22Rv1 (cell line): ENCODE data around the gene NKG7.

Source experiments
- ZFX ChIP-seq: fragments of 450-650 bp; IDR thresholded peaks from 2 replicates; pipeline ENCODE4 v1.6.1; 2017; ENCODE audit warnings: antibody characterized with exemption, borderline replicate concordance
- TF ChIP-seq, protein P1 (sequence below): fragments of 450-650 bp; IDR thresholded peaks from 2 replicates; pipeline ENCODE4 v1.5.1; 2017; ENCODE audit warnings: mild to moderate bottlenecking

DNA sequence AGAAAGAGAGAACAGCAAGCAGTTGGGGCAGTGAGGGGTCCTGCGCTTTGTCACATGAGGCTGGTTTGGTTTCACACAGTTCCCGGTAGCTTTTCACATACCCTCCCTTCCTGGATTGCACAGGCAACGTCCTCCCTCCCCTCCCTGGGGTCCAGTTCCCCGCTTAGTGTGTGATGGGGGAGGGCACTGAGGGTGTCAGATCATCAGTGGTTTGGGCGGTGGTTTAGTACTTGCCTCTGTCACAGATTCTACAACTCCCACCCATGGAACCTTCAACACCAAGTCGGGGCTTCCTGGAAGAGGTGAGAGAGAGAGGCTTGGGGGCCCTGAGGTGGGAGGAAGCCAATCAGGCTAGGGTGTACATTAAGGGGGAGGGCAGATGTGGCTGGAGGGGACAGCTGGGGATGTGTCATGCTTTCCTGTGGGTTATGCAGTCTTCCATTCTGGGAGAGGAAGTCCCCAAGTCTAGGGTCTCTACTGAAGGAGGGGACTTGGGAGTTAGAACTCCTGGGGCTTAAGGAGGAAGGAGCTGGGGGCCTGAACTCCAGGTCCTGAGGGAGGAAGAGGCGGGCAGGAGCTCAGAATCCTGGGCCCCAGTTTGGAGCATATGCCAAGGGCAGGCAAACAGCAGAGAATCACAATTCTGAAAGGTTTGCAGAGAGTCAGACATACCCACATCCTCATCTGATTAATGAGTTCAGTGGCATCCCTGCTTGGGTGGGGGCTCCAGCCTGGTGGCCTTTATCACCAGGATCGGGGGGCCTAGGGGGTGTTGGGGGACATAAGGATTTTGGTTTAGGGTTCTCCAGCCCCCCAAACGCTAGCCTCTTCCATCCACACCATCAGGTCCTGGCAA is at the start of gene NKG7:
- TF ChIP-seq, protein P1, sequence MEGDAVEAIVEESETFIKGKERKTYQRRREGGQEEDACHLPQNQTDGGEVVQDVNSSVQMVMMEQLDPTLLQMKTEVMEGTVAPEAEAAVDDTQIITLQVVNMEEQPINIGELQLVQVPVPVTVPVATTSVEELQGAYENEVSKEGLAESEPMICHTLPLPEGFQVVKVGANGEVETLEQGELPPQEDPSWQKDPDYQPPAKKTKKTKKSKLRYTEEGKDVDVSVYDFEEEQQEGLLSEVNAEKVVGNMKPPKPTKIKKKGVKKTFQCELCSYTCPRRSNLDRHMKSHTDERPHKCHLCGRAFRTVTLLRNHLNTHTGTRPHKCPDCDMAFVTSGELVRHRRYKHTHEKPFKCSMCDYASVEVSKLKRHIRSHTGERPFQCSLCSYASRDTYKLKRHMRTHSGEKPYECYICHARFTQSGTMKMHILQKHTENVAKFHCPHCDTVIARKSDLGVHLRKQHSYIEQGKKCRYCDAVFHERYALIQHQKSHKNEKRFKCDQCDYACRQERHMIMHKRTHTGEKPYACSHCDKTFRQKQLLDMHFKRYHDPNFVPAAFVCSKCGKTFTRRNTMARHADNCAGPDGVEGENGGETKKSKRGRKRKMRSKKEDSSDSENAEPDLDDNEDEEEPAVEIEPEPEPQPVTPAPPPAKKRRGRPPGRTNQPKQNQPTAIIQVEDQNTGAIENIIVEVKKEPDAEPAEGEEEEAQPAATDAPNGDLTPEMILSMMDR, result no peak
- TF ChIP-seq ZFX, result no peak
